Measurements from ENCODE around the gene GAS7. TPM values are rescaled to one million over a fixed set of nuclear protein-coding genes. Genes with fewer than 3 reads are reported as not detected.

Gene GAS7
- total and polyA plus RNA-seq, 3 donors from 2014 or later: 70.2 to 184 (median 152) TPM

DNA sequence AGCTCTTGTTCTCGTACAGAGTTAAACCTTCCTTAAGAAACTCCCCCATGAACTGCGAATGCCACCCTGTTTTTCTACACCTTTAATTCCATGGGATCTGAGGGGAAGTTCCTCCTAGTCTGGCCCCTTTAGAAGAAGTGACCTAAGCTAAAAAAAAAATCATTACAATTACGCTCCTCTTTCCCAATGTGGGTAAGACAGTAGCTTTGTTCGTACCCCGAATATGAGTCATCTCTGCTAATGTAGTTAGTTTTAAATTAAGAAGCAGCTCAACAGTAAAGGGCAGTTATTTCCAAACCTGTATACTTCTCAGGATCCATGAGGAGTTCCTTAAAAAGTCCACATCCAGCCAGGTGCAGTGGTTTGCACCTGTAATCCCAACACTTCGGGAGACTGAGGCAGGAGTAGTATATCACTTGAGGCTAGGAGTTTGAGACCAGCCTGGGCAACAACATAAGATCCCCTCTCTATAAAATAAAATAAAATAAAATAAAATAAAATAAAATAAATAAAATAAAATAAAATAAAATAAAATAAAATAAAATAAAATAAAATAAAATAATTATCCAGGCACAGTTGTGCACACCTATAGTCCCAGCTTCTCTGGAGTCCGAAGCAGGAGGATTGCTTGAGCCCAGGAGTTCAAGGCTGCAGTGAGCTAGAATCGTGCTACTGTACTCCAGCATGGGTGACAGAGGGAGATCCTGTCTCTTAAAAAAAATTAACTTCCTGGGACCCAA is 319.4 kb downstream of the GAS7 start:
- H3K36me3 ChIP-seq (ENCODE audit: low read depth, missing control alignments): no peaks in the 10 kb centered on the region
- H3K4me3 ChIP-seq: no peak overlapping the region
- 89 to 93% methylated on average over 8 of the region's 8 CpGs for WGBS, 2 donors
- TF ChIP-seq CTCF (IDR thresholded peaks at IDR 0.05) (no peak), POLR2A (IDR thresholded peaks at IDR 0.05) (no peak)
- intact Hi-C loops (cut with DNase I; ENCODE audit: low total_unique reads): no loop called here
- no peaks in the 10 kb centered on the region for H3K4me1 ChIP-seq
- no peaks in the 10 kb centered on the region for H3K9me3 ChIP-seq
- H3K27ac ChIP-seq: no peak overlapping the region
- no peaks in the 10 kb centered on the region for H3K27me3 ChIP-seq
- DNase-seq: no peak

GRCh38 chr17:9878356-9878755 is 320.1 kb downstream of the GAS7 start:
- no peaks in the 10 kb centered on the region for H3K27me3 ChIP-seq
- H3K4me3 ChIP-seq: no peak overlapping the region
- no peak for DNase-seq
- intact Hi-C loops (cut with DNase I; ENCODE audit: low total_unique reads): no loop called here
- no peaks in the 10 kb centered on the region for H3K9me3 ChIP-seq
- H3K36me3 ChIP-seq (ENCODE audit: low read depth, missing control alignments): no peaks in the 10 kb centered on the region
- TF ChIP-seq POLR2A (IDR thresholded peaks at IDR 0.05) (no peak), CTCF (IDR thresholded peaks at IDR 0.05) (no peak)
- H3K27ac ChIP-seq: no peak overlapping the region
- WGBS, 2 donors: 77 to 92% methylated on average over 2 to 3 of the region's 3 CpGs
- no peaks in the 10 kb centered on the region for H3K4me1 ChIP-seq

DNA sequence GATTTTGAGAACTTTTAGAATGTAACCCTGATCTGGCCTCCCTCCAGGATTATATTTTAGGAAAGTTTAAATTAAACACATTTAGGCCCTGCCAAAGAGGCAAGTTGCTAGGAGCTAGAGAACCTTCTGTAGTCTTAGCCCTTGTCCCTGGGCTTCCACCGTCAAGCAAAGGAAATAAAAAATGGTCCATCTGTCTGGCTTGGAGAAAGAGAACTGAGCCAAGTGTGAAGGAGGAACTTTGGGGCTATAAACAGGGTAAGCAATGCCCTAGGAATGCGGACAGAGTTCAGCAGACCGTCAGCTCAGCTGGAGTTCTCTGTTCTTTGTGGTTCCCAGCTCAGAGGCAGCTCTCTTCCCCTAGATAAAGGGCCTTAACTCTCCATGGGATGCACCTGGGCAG is 323.0 kb downstream of the GAS7 start:
- no peaks in the 10 kb centered on the region for H3K4me1 ChIP-seq
- 32 to 37% methylated on average over 3 of the region's 3 CpGs for whole genome bisulfite sequencing, 2 donors
- H3K9me3 ChIP-seq: no peaks in the 10 kb centered on the region
- no peak overlapping the region for H3K27ac ChIP-seq
- DNase-seq: no peak
- H3K36me3 ChIP-seq (ENCODE audit: low read depth, missing control alignments): no peaks in the 10 kb centered on the region
- no peaks in the 10 kb centered on the region for H3K27me3 ChIP-seq
- H3K4me3 ChIP-seq: no peak overlapping the region
- intact Hi-C loops (cut with DNase I; ENCODE audit: low total_unique reads): no loop called here
- TF ChIP-seq POLR2A (IDR thresholded peaks at IDR 0.05) (no peak), CTCF (IDR thresholded peaks at IDR 0.05) (no peak)

GRCh38 chr17:9874722-9875121 is 323.7 kb downstream of the GAS7 start:
- 85 to 87% methylated on average over 3 of the region's 3 CpGs for WGBS, 2 donors
- intact Hi-C loops (cut with DNase I; ENCODE audit: low total_unique reads): no loop called here

More at GRCh38 chr17:9874722-9875121, 323.7 kb downstream of the GAS7 start:
- no peaks in the 10 kb centered on the region for H3K9me3 ChIP-seq
- H3K4me1 ChIP-seq: no peaks in the 10 kb centered on the region
- no peak overlapping the region for H3K4me3 ChIP-seq
- DNase-seq: no peak
- TF ChIP-seq POLR2A (IDR thresholded peaks at IDR 0.05) (no peak), CTCF (IDR thresholded peaks at IDR 0.05) (no peak)
- no peaks in the 10 kb centered on the region for H3K27me3 ChIP-seq
- H3K36me3 ChIP-seq (ENCODE audit: low read depth, missing control alignments): no peaks in the 10 kb centered on the region
- H3K27ac ChIP-seq: no peak overlapping the region
